GM18517 (cell line): ENCODE data around the gene STEAP3.

ENCODE experiments used
- ATAC-seq: cut with Tn5 transposase; IDR thresholded peaks from one replicate; pipeline ENCODE4 v1.9.1; 2021; ENCODE audit warnings: mild to moderate bottlenecking, moderate library complexity; ENCODE audit not compliant: unreplicated experiment

STEAP3 gene

GRCh38 chr2:119290859-119291587 is 67.4 kb downstream of the STEAP3 start:
- ATAC-seq, result no peak

DNA sequence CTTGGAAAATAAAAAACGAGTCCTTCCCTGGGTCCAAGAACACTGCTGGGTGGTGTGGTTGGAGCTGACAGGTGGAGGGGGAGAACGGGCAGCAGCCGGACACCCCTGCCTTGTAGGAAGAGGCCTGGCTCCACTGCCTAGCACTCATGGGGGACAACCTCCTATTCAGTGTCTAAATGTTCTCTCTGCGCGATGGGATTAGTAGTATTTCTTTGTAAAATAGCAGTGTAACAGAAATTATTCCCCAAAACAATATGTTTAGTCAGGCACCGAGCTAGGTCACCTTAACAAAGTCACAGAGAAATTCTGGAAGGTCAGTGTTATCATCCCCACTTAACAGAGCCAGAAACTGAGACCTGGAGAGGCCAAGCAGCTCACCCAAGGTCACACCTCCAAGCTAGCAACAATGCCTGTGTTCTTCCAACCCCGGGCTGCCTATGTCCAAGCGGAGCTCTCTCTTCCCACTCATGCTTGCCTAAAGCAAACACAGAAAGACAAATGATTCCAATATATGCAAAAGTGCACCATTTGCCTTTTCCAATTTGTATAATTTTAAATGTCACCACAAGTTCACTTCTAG is 68.0 kb downstream of the STEAP3 start:
- no peak for ATAC-seq

DNA sequence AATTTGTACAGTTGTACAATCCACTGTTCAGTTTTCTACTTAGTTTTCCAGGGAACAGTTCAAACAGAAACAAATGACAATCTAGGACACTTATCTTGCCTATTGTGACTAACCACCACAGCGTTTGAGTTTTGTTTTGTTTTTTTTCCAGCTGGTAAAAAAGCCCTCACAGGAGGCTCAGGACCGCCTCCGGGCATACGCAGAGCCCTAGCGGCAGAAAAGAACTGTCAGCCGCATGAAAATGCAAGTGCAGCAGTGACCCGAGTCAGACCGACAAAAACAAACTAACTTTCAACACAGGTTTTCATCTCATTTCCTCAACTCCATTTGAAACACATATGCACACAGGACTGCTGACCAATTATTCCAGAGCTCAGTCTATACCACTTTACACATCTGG is 68.6 kb downstream of the STEAP3 start:
- ATAC-seq, result no peak

DNA sequence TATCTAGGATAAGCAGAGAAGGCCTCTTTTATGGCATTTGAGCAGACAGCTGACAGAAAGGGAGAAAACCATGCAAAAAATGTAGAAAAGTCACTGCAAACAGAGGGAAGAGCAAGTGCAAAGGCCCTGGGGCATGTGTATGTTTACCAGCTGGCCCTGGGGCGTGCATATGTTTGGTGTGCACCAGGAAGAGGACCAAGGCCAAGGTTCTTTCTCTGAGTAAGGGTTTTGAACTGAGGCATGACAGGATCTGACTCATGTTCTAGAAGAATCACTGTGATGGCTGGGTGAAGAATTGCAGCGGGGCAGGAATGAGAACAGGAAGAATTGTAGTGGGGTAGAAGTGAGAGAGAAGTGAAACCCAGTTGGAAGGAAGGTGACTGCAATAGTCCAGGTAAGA is 69.6 kb downstream of the STEAP3 start:
- ATAC-seq, result no peak

- no peak for ATAC-seq
Measured at GRCh38 chr2:119293900-119294299, 70.3 kb downstream of the STEAP3 start.

- ATAC-seq, result no peak
Measured at GRCh38 chr2:119294671-119295070, 71.0 kb downstream of the STEAP3 start.

GRCh38 chr2:119295688-119296375 is 72.2 kb downstream of the STEAP3 start:
- no peak for ATAC-seq

- no peak for ATAC-seq
Measured at GRCh38 chr2:119301413-119301812, 77.8 kb downstream of the STEAP3 start.

DNA sequence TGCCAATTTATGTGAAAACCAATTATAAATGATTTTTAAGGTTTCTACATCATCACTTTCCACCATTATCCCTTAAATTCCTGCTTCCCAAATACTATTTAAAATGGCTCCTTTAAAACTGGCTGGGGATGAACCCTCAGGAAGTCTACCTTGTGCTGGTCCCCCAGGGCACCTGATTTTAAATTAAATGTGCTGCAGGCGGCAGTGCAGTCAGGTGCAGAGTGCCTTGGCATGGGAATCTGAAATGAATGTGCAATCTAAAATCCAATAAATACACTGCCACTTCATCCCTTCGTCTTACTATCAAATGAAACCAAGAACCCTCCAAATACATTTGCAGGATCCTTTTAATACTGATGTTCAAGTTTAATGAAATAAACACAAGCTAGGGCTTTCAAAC is 81.2 kb downstream of the STEAP3 start:
- no peak for ATAC-seq

DNA sequence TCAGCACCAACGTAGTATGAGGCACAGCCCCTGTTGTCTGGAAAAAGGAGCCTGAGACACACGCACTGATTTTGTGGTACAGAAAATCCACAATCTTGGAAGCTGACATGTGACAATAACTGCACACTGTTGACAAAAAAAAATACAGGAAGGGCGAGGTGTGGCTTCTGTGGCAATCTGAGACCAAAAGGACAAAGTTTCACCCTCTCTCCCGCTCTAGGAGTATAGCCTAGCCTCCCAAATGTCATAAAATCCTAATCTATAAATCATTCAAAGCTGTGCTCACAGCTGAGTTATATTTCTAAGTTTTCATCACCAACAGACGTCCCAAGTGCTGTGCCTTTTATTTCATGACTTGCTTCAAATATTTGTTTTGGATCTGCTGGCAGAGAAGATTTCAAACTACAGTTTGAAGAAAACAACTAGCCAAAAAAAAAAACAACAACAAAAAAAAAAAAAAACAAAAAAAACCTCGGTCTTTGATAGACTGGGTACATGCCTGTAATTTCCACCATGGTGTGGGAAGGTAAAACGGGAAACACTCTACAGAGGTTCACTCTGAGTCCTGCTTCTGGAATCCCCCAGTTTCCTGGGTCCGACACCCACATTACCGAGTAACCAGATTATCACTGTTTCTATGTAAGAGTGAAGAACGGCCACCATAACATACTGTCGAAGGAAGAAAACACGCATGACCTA is 82.0 kb downstream of the STEAP3 start:
- ATAC-seq, result no peak

DNA sequence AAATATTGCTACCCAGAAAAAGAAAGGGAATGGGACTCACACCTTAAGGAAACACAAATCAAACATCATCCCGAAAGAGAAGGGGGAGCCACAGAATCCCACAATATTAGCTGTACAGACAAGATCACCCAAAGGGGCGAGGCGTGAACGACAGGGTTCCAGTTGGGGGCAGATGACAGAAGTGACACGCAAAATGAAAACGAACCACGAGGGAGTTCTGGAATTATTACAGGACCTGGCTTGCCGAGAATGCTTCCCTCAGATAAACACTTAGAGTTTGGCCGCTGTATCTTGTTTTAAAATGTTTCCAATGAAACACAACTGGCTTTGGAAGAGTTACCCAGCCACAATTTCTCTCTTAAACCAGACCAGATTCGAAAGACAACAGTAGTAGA is 82.6 kb downstream of the STEAP3 start:
- ATAC-seq, result no peak

GRCh38 chr2:119307419-119308140 is 83.9 kb downstream of the STEAP3 start:
- no peak for ATAC-seq

DNA sequence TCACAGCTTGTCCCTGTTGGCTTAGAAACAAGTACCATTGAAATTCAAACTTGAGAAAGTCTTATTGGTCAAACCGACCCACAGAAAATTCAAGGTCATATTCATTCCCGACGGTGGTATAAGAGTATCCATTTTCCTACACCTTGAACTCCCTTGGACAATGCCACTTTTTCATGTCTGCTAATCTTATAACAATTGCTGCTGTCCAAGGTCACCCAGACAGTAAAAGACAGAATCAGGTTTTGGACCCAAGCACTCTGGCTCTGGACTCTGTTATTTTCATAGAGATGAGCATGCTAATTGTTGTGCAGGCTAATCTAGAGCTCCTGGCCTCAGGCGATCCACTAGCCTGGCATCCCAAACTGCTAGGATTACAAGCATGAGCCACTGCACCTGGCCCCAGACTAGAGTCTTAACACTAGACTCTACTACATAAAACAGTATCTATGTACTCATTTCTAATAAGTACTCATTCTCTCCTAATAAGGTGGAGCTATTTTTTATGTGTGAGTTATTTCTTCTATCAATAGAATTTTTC is 85.2 kb downstream of the STEAP3 start:
- ATAC-seq, result no peak

GRCh38 chr2:119311371-119311770 is 87.7 kb downstream of the STEAP3 start:
- ATAC-seq, result no peak

DNA sequence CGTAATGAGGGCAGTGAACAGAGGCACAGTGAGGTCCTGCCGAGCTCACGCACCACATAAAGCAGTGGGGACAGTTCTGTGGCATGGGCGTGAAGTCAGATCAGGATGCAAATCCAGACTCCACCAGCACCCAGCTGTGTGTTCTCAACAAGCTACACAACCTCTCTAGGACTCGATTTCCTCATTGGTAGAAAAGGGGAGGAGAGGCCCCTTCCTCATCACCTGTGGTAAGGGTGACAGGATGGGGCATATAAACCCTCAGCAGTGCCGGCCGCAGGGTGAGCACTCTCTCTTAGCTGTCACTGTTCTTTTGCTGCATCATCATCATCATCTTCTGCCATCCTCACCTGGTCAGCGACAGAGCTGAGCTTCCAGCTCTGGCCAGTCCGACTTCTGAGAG is 88.2 kb downstream of the STEAP3 start:
- ATAC-seq, result no peak
